HepG2 (cell line): ENCODE results near the gene EPHA2. TPM values are rescaled to one million over a fixed set of nuclear protein-coding genes. Genes with fewer than 3 reads are reported as not detected.

Experiments used
- ATAC-seq: fragments of 200-7000 bp; cut with Tn5 transposase; 3 replicates; pipeline ENCODE4 v1.9.1; 2020; ENCODE audit warnings: mild to moderate bottlenecking, moderate library complexity
- BruUV-seq: library from RNA; stranded (reverse); fragments of 400-500 nt; replicated peaks from 2 replicates; lab custom pipeline; 2021; lab: Mats Ljungman, UMichigan
- CTCF ChIA-PET: fragments of 300-600 bp; formaldehyde crosslinking; extraction: SDS; loops from one replicate; lab custom pipeline; 2021; ENCODE audit warnings: low total read pairs, inconsistent platforms, low intra/inter-chr PET ratio; lab: Yijun Ruan, JAX
- POLR2A ChIA-PET: fragments of 350-600 bp; sonication (Branson Sonifier 250); formaldehyde crosslinking; loops from one replicate; lab custom pipeline; 2020; ENCODE audit warnings: antibody characterized with exemption, inconsistent platforms; lab: Yijun Ruan, JAX
- DNase-seq: peaks from one replicate; pipeline ENCODE4 v3.0.0-alpha.2; 2015; ENCODE audit warnings: low spot score
- FAIRE-seq: peaks from 3 replicates; lab custom pipeline; 2011; peaks lifted over from hg19 to GRCh38; lab: Jason Lieb, UNC
- H2AFZ ChIP-seq: one replicate; pipeline ENCODE4 v1.6.1; 2011; ENCODE audit warnings: low read length, inconsistent platforms
- H3K27ac ChIP-seq: fragments of 300-600 bp; 3 replicates; pipeline ENCODE4 v1.8.0; 2011; ENCODE audit warnings: mixed run types, mild to moderate bottlenecking, mixed read lengths, low read length, inconsistent platforms; ENCODE audit not compliant: insufficient read depth; ENCODE audit errors: extremely low read length
- H3K27me3 ChIP-seq, 2 experiments: fragments of 200-600 bp in 1 of 2; 2 replicates in 1 of 2; 3 replicates in 1 of 2; pipeline versions ENCODE4 v1.6.0 to v1.8.0; 2011; ENCODE audit warnings: low read length in 2 of 2, mild to moderate bottlenecking in 2 of 2, moderate library complexity in 2 of 2, inconsistent platforms in 1 of 2; ENCODE audit not compliant: insufficient read depth in 2 of 2, control insufficient read depth in 1 of 2
- H3K36me3 ChIP-seq, 2 experiments: fragments of 200-600 bp in 1 of 2; replicated peaks in 1 of 2; 2 replicates in 1 of 2; 3 replicates in 1 of 2; pipeline versions ENCODE4 v1.5.1 to v1.8.0; 2011; ENCODE audit warnings: low read length in 2 of 2, inconsistent platforms in 1 of 2; ENCODE audit not compliant: insufficient read depth in 2 of 2, control insufficient read depth in 1 of 2
- H3K4me1 ChIP-seq: 2 replicates; pipeline ENCODE4 v1.5.1; 2012; ENCODE audit warnings: low read length, inconsistent platforms; ENCODE audit not compliant: insufficient read depth
- H3K4me2 ChIP-seq: 2 replicates; pipeline ENCODE4 v1.6.0; 2011; ENCODE audit warnings: low read depth, low read length, inconsistent platforms
- H3K4me3 ChIP-seq, 3 experiments: fragments of 200-600 bp in 1 of 3; sonication (generic), shearing (Covaris generic) in 1 of 3; replicated peaks in 1 of 3; 2 replicates each; pipeline ENCODE4 v1.5.1; 2011 to 2016; ENCODE audit warnings: low read length in 3 of 3, inconsistent platforms in 2 of 3, low read depth in 2 of 3, mild to moderate bottlenecking in 2 of 3, control low read depth in 1 of 3, mixed read lengths in 1 of 3; ENCODE audit not compliant: insufficient read depth in 1 of 3
- H3K79me2 ChIP-seq: one replicate; pipeline ENCODE4 v1.6.1; 2011; ENCODE audit warnings: low read length, inconsistent platforms; ENCODE audit not compliant: insufficient read depth
- H3K9ac ChIP-seq: 2 replicates; pipeline ENCODE4 v1.6.0; 2011; ENCODE audit warnings: mild to moderate bottlenecking, low read depth, low read length, inconsistent platforms; ENCODE audit not compliant: insufficient read depth
- H3K9me3 ChIP-seq: 2 replicates; pipeline ENCODE4 v1.5.1; 2012; ENCODE audit warnings: mild to moderate bottlenecking, low read length
- H4K20me1 ChIP-seq: 2 replicates; pipeline ENCODE4 v1.6.0; 2011; ENCODE audit warnings: inconsistent platforms, mild to moderate bottlenecking, low read length, moderate library complexity; ENCODE audit not compliant: insufficient read depth
- ATAD3A ChIP-seq: sonication (generic); formaldehyde crosslinking; IDR thresholded peaks from 2 replicates; pipeline ENCODE4 v1.4.0; 2020; ENCODE audit warnings: missing genetic modification reagents
- GRHL1 ChIP-seq: sonication (generic); formaldehyde crosslinking; conservative IDR thresholded peaks from 2 replicates; pipeline ENCODE4 v1.8.0; 2022; ENCODE audit warnings: missing genetic modification reagents
- JUN ChIP-seq: sonication (generic); formaldehyde crosslinking; IDR thresholded peaks from 2 replicates; pipeline ENCODE4 v1.4.0; 2020; ENCODE audit warnings: mild to moderate bottlenecking, missing genetic modification reagents
- JUNB ChIP-seq: sonication (generic); formaldehyde crosslinking; IDR thresholded peaks from 2 replicates; pipeline ENCODE4 v1.8.0; 2022; ENCODE audit warnings: missing genetic modification reagents, mild to moderate bottlenecking, borderline replicate concordance
- TP53 ChIP-seq: sonication (generic); formaldehyde crosslinking; conservative IDR thresholded peaks from 2 replicates; pipeline ENCODE4 v1.4.0; 2020; ENCODE audit warnings: missing genetic modification reagents
- ZBTB3 ChIP-seq: sonication (generic); formaldehyde crosslinking; IDR thresholded peaks from 2 replicates; pipeline ENCODE4 v1.4.0; 2020; ENCODE audit warnings: low read depth, mild to moderate bottlenecking, moderate library complexity, missing genetic modification reagents, borderline replicate concordance
- ZNF34 ChIP-seq: sonication (generic); formaldehyde crosslinking; IDR thresholded peaks from 2 replicates; pipeline ENCODE4 v1.4.0; 2020; ENCODE audit warnings: mild to moderate bottlenecking, missing genetic modification reagents, borderline replicate concordance
- ZNF652 ChIP-seq: IDR thresholded peaks from 2 replicates; pipeline ENCODE4 v1.6.1; 2016; ENCODE audit warnings: low read depth, borderline replicate concordance
- ZNF670 ChIP-seq: sonication (generic); formaldehyde crosslinking; IDR thresholded peaks from 2 replicates; pipeline ENCODE4 v1.8.0; 2022; ENCODE audit warnings: mild to moderate bottlenecking, missing genetic modification reagents, borderline replicate concordance
- ZNF720 ChIP-seq: sonication (generic); formaldehyde crosslinking; IDR thresholded peaks from 2 replicates; pipeline ENCODE4 v1.4.0; 2020; ENCODE audit warnings: missing genetic modification reagents
- ZSCAN30 ChIP-seq: sonication (generic); formaldehyde crosslinking; IDR thresholded peaks from 2 replicates; pipeline ENCODE4 v1.5.0; 2020; ENCODE audit warnings: mild to moderate bottlenecking, missing genetic modification reagents
- WGBS: methylation state at CpG from one replicate; pipeline ENCODE4 v1.1.6; 2017; ENCODE audit warnings: low lambda C conversion rate; 5-methylcytosine and 5-hydroxymethylcytosine counted together
- in situ Hi-C: cut with HindIII; loops from 2 replicates; pipeline ENCODE4 v1.10.0; 2017; ENCODE audit warnings: low pct_unique_long_range_greater_than_20kb; ENCODE audit not compliant: extremely low pct_ligation_motif_present
- intact Hi-C: fragments of 100-400 bp; cut with micrococcal nuclease; formaldehyde crosslinking; loops from one replicate; pipeline ENCODE4 v1.10.0; 2022; ENCODE audit not compliant: unreplicated experiment
- polyA plus RNA-seq, 8 experiments: library from polyadenylated mRNA; depleted of rRNA in 3 of 8; stranded (reverse) in 7 of 8; unstranded in 1 of 8; fragments of >200 nt; fragmentation: Illumina TruSeq in 4 of 8; extraction: Trizol in 4 of 8; gene quantifications; 2 replicates each; pipeline versions ENCODE4 v1.2.1 to v1.2.3, GENCODE V29; 2011 to 2016; ENCODE audit warnings: low read depth in 4 of 8, missing spikeins in 1 of 8, mixed read lengths in 1 of 8; ENCODE audit not compliant: insufficient read depth in 1 of 8
- total RNA-seq, 5 experiments: library from RNA; depleted of rRNA; stranded (reverse); fragments of >200 nt; fragmentation: Illumina TruSeq; extraction: Trizol; gene quantifications; 2 replicates each; pipeline ENCODE4 v1.2.3, GENCODE V29; 2016; ENCODE audit warnings: low read depth in 1 of 5
- TF ChIP-seq, protein P1 (sequence below): sonication (generic); formaldehyde crosslinking; IDR thresholded peaks from 2 replicates; pipeline ENCODE4 v1.4.0; 2020; ENCODE audit warnings: missing genetic modification reagents, borderline replicate concordance
- TF ChIP-seq, protein P2 (sequence below): IDR thresholded peaks from 2 replicates; pipeline ENCODE4 v1.6.1; 2016; ENCODE audit warnings: missing biosample characterization, missing genetic modification reagents, low read depth

Gene EPHA2
- total and polyA plus RNA-seq, 2 of the 13 experiments (the other 11 are each of a cell fraction or from before 2014, with no cell fraction given), result 33.6 to 53.6 TPM

- POLR2A ChIA-PET, result no interaction called here
Observed at GRCh38 chr1:16170283-16170673, 14.4 kb upstream of the EPHA2 start.

More at GRCh38 chr1:16170283-16170673, 14.4 kb upstream of the EPHA2 start:
- in situ Hi-C loops (no loop called here), intact Hi-C loops (no loop called here)
- ATAC-seq, result no peak
- Histone ChIP-seq H3K9me3 (no peaks in the 10 kb centered on the region), H4K20me1 (no peaks in the 10 kb centered on the region), H2AFZ (no peak overlapping the region), H3K27me3 (peaks cover 7 to 17% of the 10 kb centered on the region in 2 experiments; a peak in 3 of 5 replicates), H3K4me2 (no peak overlapping the region), H3K36me3 (no peaks in the 10 kb centered on the region), H3K4me3 (no peak overlapping the region), H3K79me2 (no peaks in the 10 kb centered on the region), H3K27ac (no peak overlapping the region), H3K4me1 (peaks cover 90% of the 10 kb centered on the region), H3K9ac (no peak overlapping the region)
- TF ChIP-seq, protein P1, sequence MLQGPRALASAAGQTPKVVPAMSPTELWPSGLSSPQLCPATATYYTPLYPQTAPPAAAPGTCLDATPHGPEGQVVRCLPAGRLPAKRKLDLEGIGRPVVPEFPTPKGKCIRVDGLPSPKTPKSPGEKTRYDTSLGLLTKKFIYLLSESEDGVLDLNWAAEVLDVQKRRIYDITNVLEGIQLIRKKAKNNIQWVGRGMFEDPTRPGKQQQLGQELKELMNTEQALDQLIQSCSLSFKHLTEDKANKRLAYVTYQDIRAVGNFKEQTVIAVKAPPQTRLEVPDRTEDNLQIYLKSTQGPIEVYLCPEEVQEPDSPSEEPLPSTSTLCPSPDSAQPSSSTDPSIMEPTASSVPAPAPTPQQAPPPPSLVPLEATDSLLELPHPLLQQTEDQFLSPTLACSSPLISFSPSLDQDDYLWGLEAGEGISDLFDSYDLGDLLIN (CRISPR knock-in tag), result no peak
- TF ChIP-seq ATAD3A (no peak), JUNB (no peak), ZNF720 (no peak), ZSCAN30 (CRISPR knock-in tag) (no peak), ZBTB3 (no peak), GRHL1 (no peak), ZNF670 (CRISPR knock-in tag) (no peak), JUN (CRISPR knock-in tag) (no peak), ZNF652 (no peak), TP53 (no peak), ZNF34 (CRISPR knock-in tag) (no peak)
- TF ChIP-seq, protein P2, sequence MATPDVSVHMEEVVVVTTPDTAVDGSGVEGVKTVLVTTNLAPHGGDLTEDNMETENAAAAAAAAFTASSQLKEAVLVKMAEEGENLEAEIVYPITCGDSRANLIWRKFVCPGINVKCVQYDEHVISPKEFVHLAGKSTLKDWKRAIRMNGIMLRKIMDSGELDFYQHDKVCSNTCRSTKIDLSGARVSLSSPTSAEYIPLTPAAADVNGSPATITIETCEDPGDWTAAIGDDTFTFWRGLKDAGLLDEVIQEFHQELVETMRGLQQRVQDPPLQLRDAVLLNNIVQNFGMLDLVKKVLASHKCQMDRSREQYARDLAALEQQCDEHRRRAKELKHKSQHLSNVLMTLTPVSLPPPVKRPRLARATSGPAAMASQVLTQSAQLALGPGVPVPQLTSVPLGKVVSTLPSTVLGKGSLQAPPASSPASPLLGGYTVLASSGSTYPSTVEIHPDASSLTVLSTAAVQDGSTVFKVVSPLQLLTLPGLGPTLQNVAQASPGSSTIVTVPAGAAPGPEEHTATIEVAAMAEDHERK (CRISPR knock-in tag), result no peak
- no peak for FAIRE-seq
- no TSS peak for BruUV-seq
- CTCF ChIA-PET, result no interaction called here
- no peak for DNase-seq
- 76% methylated on average over 3 of the region's 3 CpGs for WGBS
